Measurements from ENCODE around the gene NOC2L.
"Not testable (repeated sequence)": the region's sequence is repeated elsewhere in the genome, so short reads cannot be mapped to it uniquely, and the experiment has no call there.

NOC2L gene

GRCh38 chr1:901108-901859 is 57.8 kb downstream of the NOC2L start:
- Histone ChIP-seq H3K9ac (no peak overlapping the region), H3K36me3 (ENCODE audit: insufficient read depth) (no peaks in the 10 kb centered on the region), H3K4me2 (no peak overlapping the region), H4K20me1 (ENCODE audit: insufficient read depth) (no peaks in the 10 kb centered on the region), H2AFZ (ENCODE audit: low read depth) (no peak overlapping the region), H3K27me3 (ENCODE audit: insufficient read depth, low read depth) (peaks cover 77% of the 10 kb centered on the region), H3K27ac (no peak overlapping the region), H3K4me3 (IDR thresholded peaks at IDR 0.05; ENCODE audit: insufficient read depth, low read depth, low read length) (no peak overlapping the region), H3K79me2 (ENCODE audit: insufficient read depth, low read depth) (no peaks in the 10 kb centered on the region), H3K4me1 (ENCODE audit: low read depth, poor library complexity, severe bottlenecking) (peaks cover 5% of the 10 kb centered on the region)
- TF ChIP-seq CTCF (conservative IDR thresholded peaks at IDR 0.05; ENCODE audit: low read depth, low read length): no peak

- no peak overlapping the region for H3K9ac ChIP-seq
- no peak overlapping the region for H3K4me3 ChIP-seq (IDR thresholded peaks at IDR 0.05; ENCODE audit: insufficient read depth, low read depth, low read length)
- H4K20me1 ChIP-seq (ENCODE audit: insufficient read depth): no peaks in the 10 kb centered on the region
- peaks cover 5% of the 10 kb centered on the region for H3K4me1 ChIP-seq (ENCODE audit: low read depth, poor library complexity, severe bottlenecking)
- no peak overlapping the region for H2AFZ ChIP-seq (ENCODE audit: low read depth)
- no peak overlapping the region for H3K27ac ChIP-seq
- no peak overlapping the region for H3K4me2 ChIP-seq
- H3K79me2 ChIP-seq (ENCODE audit: insufficient read depth, low read depth): no peaks in the 10 kb centered on the region
- peaks cover 68% of the 10 kb centered on the region for H3K27me3 ChIP-seq (ENCODE audit: insufficient read depth, low read depth)
- H3K36me3 ChIP-seq (ENCODE audit: insufficient read depth): no peaks in the 10 kb centered on the region
- TF ChIP-seq CTCF (conservative IDR thresholded peaks at IDR 0.05; ENCODE audit: low read depth, low read length): no peak
These were observed 59.3 kb downstream of the NOC2L start for GRCh38 chr1:899636-900317.

- not testable (repeated sequence) for H3K36me3 ChIP-seq (ENCODE audit: insufficient read depth); H4K20me1 ChIP-seq (ENCODE audit: insufficient read depth); H3K4me3 ChIP-seq (IDR thresholded peaks at IDR 0.05; ENCODE audit: insufficient read depth, low read depth, low read length); H3K4me1 ChIP-seq (ENCODE audit: low read depth, poor library complexity, severe bottlenecking); H3K9ac ChIP-seq; H2AFZ ChIP-seq (ENCODE audit: low read depth); H3K4me2 ChIP-seq; H3K79me2 ChIP-seq (ENCODE audit: insufficient read depth, low read depth); H3K27ac ChIP-seq
- H3K27me3 ChIP-seq (ENCODE audit: insufficient read depth, low read depth): peaks cover 60% of the 10 kb centered on the region
These were observed 61.1 kb downstream of the NOC2L start for GRCh38 chr1:897951-898350.

- Histone ChIP-seq H3K36me3 (ENCODE audit: insufficient read depth) (no peaks in the 10 kb centered on the region), H3K4me1 (ENCODE audit: low read depth, poor library complexity, severe bottlenecking) (peaks cover 5% of the 10 kb centered on the region), H3K27me3 (ENCODE audit: insufficient read depth, low read depth) (peaks cover 60% of the 10 kb centered on the region), H4K20me1 (ENCODE audit: insufficient read depth) (no peaks in the 10 kb centered on the region), H2AFZ (ENCODE audit: low read depth) (no peak overlapping the region), H3K27ac (no peak overlapping the region), H3K4me3 (IDR thresholded peaks at IDR 0.05; ENCODE audit: insufficient read depth, low read depth, low read length) (no peak overlapping the region), H3K4me2 (no peak overlapping the region), H3K9ac (no peak overlapping the region), H3K79me2 (ENCODE audit: insufficient read depth, low read depth) (no peaks in the 10 kb centered on the region)
- no peak for TF ChIP-seq CTCF (conservative IDR thresholded peaks at IDR 0.05; ENCODE audit: low read depth, low read length)
These were observed 61.8 kb downstream of the NOC2L start for GRCh38 chr1:897226-897625.

All from KMS-11 (cell line).